GM12872 (cell line): ENCODE results near the gene ZNF620.
A peak's percentile ranks its signal among the peaks of the same experiment; 100 is the strongest.

Source experiments
- CTCF ChIP-seq: IDR thresholded peaks from 3 replicates; pipeline ENCODE4 v1.5.1; 2011; ENCODE audit warnings: low read depth, mild to moderate bottlenecking, low read length, moderate library complexity; ENCODE audit not compliant: insufficient read depth

The ZNF620 gene

DNA sequence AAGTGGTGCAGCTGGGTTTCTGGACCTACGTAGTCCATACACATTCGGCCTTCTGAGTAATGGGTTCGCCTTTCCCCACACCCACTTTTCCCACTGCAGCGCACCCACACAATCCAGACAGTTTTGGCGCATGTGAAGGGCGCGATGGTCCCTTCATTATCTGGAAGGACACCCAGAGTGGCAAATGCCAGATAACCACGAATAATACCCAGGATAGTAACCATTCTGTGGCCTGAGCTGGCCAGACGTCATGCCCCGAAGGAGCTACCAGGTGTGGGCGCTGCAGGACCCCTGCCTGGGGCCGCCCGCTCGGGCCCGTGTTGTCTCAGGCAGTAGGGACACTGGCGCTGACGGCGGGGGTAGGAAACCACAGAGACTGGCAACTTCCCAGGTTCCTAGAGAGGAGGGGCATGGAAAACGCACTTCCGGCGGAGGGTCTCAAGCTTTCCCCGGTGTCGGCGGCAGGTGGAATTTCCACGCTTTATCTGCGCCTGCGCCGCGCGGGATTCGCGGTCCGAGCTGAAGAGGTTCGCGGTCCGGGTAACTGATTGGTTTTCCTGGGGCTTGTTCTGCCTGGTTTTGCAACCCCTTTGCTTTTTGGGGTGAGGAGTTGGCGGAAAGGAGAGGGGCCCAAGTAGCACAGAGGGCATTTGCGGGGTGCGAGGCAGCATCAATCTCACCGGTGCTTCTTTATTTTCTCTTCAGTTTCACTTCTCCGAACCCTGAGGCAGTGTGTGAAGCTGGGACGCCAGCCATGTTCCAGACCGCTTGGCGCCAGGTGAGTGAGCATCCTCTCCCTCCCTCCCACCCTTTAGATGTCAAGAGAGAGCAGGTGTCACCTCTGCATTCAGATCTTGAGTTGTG, at the start of gene ZNF620:
Gene ZNF620 (plus strand): TSS at position 441 of the 864 bp plus-strand sequence. CDS start 314 bp downstream, at position 755.
- TF ChIP-seq CTCF, result peak; percentile 62; the same call in 2 of the 3 replicates

GRCh38 chr3:40456279-40456939, 49.4 kb upstream of the ZNF620 start:
- no peak for TF ChIP-seq CTCF

DNA sequence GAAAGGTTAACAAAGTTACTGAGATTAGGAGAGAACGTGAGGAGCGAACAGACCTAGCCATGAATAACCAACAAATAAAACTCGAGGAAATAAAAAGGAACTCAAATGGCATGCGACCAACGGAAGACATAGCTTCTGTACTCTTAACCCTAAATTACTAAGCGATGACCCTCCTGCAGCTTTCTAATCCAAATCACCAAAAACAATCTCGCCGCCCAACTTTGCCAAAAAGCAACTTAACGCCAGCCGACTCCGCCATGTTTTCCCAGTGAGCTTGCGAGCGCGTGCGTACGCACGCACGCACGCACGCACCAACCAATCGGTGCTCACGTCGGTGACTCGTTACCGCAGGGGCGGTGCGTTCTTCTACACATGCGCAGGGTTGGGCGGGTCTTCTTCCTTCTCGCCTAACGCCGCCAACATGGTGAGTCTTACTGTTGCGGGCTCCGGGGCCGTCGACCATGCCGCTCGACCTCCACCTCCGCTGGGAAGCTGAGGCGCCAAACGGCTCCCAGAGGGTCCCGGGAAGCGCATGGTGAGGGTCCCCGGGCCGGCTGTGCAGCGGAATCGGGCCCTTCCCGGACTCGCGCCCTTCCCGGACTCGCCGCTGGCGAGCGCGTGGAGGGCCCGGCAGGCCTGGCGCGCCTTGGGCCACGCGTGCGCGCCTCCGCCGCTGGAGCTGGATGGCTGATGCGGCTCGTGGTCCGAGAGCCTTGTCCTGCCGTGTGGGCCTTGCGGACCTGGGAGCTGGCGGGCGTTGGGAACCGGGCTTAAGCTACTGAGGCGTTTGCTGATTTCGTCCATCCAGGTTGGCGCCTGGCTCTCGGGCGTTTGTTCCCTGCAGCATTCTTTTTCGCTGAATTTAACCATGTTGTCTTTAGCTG, 48.7 kb upstream of the ZNF620 start, which contains the start of gene RPL14:
Gene RPL14 (plus strand): TSS at position 400 of the 884 bp plus-strand sequence. CDS start 133 bp downstream, at position 533.
- TF ChIP-seq CTCF, result no peak

DNA sequence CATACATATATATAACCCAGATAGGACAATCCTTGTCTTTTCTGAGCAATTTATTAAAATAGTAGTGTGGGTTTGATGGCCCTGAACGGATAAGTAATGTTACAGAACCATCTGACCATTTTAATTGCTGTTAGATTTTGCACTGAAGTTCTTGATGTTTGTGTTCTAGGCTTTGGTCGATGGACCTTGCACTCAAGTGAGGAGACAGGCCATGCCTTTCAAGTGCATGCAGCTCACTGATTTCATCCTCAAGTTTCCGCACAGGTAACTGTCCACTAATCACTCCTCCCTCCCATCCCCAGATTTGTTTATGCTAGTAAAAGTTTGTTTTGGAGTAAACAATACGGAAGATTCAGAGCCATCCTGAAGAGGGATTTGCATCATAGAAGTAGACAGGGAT, 47.4 kb upstream of the ZNF620 start:
- TF ChIP-seq CTCF, result no peak

DNA sequence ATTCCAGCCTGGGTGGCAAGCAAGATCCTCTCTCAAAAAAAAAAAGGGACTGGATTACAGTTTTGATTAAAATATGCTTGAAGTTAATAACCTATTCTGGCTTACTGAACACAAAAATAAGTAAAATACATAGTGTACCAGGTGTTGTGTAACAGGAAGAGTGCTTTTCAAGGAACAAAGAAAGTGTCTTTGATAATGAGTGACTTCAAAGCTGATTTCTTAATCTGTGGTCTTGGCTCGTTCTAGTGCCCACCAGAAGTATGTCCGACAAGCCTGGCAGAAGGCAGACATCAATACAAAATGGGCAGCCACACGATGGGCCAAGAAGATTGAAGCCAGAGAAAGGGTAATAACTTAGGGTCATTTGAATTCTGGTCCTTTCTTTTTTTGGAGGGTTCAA, 44.7 kb upstream of the ZNF620 start:
- TF ChIP-seq CTCF, result no peak

DNA sequence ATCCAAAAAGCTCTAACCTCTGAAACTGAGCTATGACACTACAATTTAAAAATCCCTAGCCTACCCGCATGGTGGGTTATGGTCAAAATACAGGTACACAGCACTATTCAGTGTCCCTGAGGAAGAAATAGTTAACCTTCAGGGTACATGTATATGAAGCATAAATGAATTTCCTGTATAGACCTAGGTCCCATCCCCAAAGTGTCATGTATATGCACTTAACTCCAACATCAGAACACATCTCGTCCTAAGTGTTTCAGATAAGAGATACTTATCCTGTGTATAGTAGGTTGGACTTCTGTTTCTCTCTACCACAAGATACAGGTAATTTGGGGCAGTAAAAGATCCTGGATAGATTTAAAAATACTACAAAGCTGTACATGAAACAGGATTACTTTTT, 42.3 kb upstream of the ZNF620 start:
- TF ChIP-seq CTCF, result no peak
